DOHH2 (cell line): ENCODE measurements around the gene LRTM2.

Experiments used
- CTCF ChIP-seq: fragments of 200-600 bp; sonication (generic); IDR thresholded peaks from one replicate; pipeline ENCODE4 v1.5.1; 2014; ENCODE audit warnings: antibody characterized with exemption, mild to moderate bottlenecking, low read depth, low read length; ENCODE audit not compliant: poor library complexity, severe bottlenecking
- EZH2phosphoT487 ChIP-seq: fragments of 200-600 bp; sonication (generic); IDR thresholded peaks from 2 replicates; pipeline ENCODE4 v1.6.1; 2017; ENCODE audit warnings: borderline replicate concordance, mild to moderate bottlenecking, antibody characterized with exemption, low read length, moderate library complexity, mixed read lengths

GRCh38 chr12:1797991-1798640, 22.2 kb upstream of the LRTM2 start:
- TF ChIP-seq CTCF (no peak), EZH2phosphoT487 (no peak)
